ENCODE results near the gene CHGA. TPM values are rescaled to one million over a fixed set of nuclear protein-coding genes. Genes with fewer than 3 reads are reported as not detected.

Gene CHGA
- total and polyA plus RNA-seq, 2 of the 8 experiments (the other 6 are each of a cell fraction or from before 2014, with no cell fraction given): 17.5 to 28.2 TPM

DNA sequence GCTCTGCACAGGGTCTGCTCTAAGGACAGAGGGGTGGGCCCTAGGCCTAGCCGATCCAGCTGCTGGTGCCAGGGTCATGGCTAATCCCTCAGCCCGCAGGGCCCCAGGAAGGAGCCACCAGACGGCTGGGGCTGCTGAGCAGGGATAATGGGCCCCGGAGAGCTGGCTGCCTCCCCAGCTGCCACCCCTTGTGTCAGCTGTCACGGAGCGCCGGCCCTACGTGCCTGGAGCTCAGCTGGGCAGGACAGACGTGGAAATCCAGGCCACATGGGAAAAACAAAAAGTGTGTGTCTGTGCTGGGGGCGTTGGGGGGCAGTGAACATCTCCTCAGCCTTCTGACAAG is 36.2 kb downstream of the CHGA start:
- 92% methylated on average over 10 of the region's 10 CpGs; no CpG with 5 or more reads in 1 of the 2 experiments for WGBS, 2 experiments (ENCODE audit: extremely low coverage in 1 of 2, insufficient coverage in 1 of 2, insufficient read length in 1 of 2, insufficient replicate concordance in 2 of 2, low coverage in 1 of 2, low lambda C conversion rate in 2 of 2, missing lambda C conversion rate in 1 of 2)
- H3K36me3 ChIP-seq (ENCODE audit: control insufficient read depth in 2 of 4, insufficient read depth in 4 of 4, low read length in 3 of 4): peaks cover 2 to 16% (median 11%) of the 10 kb centered on the region in 4 experiments; a peak in 7 of 8 replicates
- H4K5ac ChIP-seq (ENCODE audit: insufficient read length, low read depth, low read length): no peak overlapping the region
- FAIRE-seq (no peak), DNase-seq (ENCODE audit: low read depth in 1 of 2, low spot score in 2 of 2) (no peak)
- H4K20me1 ChIP-seq (replicated peaks in 1 of 2; ENCODE audit: control insufficient read depth in 1 of 2, insufficient read depth in 2 of 2, low read length in 2 of 2): peaks cover 7 to 11% of the 10 kb centered on the region in 2 experiments
- H3K79me1 ChIP-seq (ENCODE audit: low read depth, low read length): 0 out of 2 replicates have a peak, but pooled peaks cover 2% of the 10 kb centered on the region
- ChIA-PET CTCF (ENCODE audit: partially characterized antibody) (interaction anchor here (1.0 to 1.4 kb wide), 5 partner anchors 10 to 181 kb away, joined by 3 read pairs; no protein-coding TSS in a partner anchor), POLR2A (ENCODE audit: partially characterized antibody) (no interaction called here)
- no peak overlapping the region for H2BK5ac ChIP-seq (ENCODE audit: low read depth, low read length)
- no peak overlapping the region for H3K27ac ChIP-seq (ENCODE audit: low read depth, low read length)
- no peak overlapping the region for H3K4me2 ChIP-seq (ENCODE audit: insufficient read depth in 1 of 2, low read depth in 2 of 2, low read length in 2 of 2)
- no peak overlapping the region for H3K4me3 ChIP-seq (ENCODE audit: extremely low read depth in 1 of 4, insufficient read depth in 2 of 4, low read depth in 3 of 4, low read length in 4 of 4)
- H3K9ac ChIP-seq (replicated peaks in 1 of 4; ENCODE audit: extremely low read depth in 1 of 4, low read depth in 3 of 4, low read length in 3 of 4): no peak overlapping the region
- no peak overlapping the region for H4K91ac ChIP-seq (replicated peaks; ENCODE audit: insufficient read length, low read length)
- no peak overlapping the region for H2BK120ac ChIP-seq (replicated peaks; ENCODE audit: low read depth, low read length)
- no peak overlapping the region for H3K4ac ChIP-seq (replicated peaks; ENCODE audit: insufficient read length, low read depth, low read length)
- H2BK20ac ChIP-seq (ENCODE audit: low read length): no peak overlapping the region
- no peak overlapping the region for H4K8ac ChIP-seq (ENCODE audit: extremely low read depth, insufficient read depth, low read length)
- H3K56ac ChIP-seq (replicated peaks; ENCODE audit: insufficient read length, low read depth, low read length): no peak overlapping the region
- no peak overlapping the region for H3K23ac ChIP-seq (ENCODE audit: insufficient read length)
- H2BK15ac ChIP-seq (ENCODE audit: low read length): no peak overlapping the region
- no peak overlapping the region for H2AFZ ChIP-seq (ENCODE audit: low read length)
- H3K27me3 ChIP-seq (replicated peaks in 1 of 4; ENCODE audit: control insufficient read depth in 3 of 4, extremely low read depth in 1 of 4, insufficient read depth in 3 of 4, low read length in 3 of 4): no peaks in the 10 kb centered on the region
- peaks cover 0 to 4% of the 10 kb centered on the region in 2 experiments; a peak in 1 of 4 replicates for H3K79me2 ChIP-seq (ENCODE audit: control insufficient read depth in 1 of 2, insufficient read depth in 2 of 2, low read length in 2 of 2)
- no peak for TF ChIP-seq BACH1 (IDR thresholded peaks at IDR 0.05; ENCODE audit: low read length)
- no peak for TF ChIP-seq PHF8 (conservative IDR thresholded peaks at IDR 0.05; ENCODE audit: low read depth, low read length)
- no peak for TF ChIP-seq TCF12 (IDR thresholded peaks at IDR 0.05; ENCODE audit: low read depth, low read length)
- TF ChIP-seq CBX8 (IDR thresholded peaks at IDR 0.05; ENCODE audit: borderline replicate concordance, low read depth, low read length): no peak
- TF ChIP-seq, protein P1, sequence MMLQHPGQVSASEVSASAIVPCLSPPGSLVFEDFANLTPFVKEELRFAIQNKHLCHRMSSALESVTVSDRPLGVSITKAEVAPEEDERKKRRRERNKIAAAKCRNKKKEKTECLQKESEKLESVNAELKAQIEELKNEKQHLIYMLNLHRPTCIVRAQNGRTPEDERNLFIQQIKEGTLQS (IDR thresholded peaks at IDR 0.05; ENCODE audit: insufficient read depth, low read depth, low read length): no peak
- TF ChIP-seq JUN (IDR thresholded peaks at IDR 0.05; ENCODE audit: low read depth, low read length): no peak
- TF ChIP-seq POLR2A (IDR thresholded peaks at IDR 0.05; ENCODE audit: control extremely low read depth in 1 of 2, low read depth in 2 of 2, low read length in 2 of 2): no peak
- no peak for TF ChIP-seq SIX5 (IDR thresholded peaks at IDR 0.05; ENCODE audit: low read depth, low read length)
- no peak for TF ChIP-seq SUZ12 (IDR thresholded peaks at IDR 0.05; ENCODE audit: low read length)
- H3K9me3 ChIP-seq (ENCODE audit: insufficient read depth in 2 of 2, low read depth in 1 of 2, low read length in 1 of 2): no peaks in the 10 kb centered on the region
- peaks cover 2 to 5% (median 4%) of the 10 kb centered on the region in 4 experiments; a peak in 3 of 7 replicates for H3K4me1 ChIP-seq (replicated peaks in 1 of 4; ENCODE audit: control insufficient read depth in 3 of 4, insufficient read depth in 4 of 4, low read length in 3 of 4)
- no peaks in the 10 kb centered on the region for H3K23me2 ChIP-seq (ENCODE audit: low read depth, low read length)
- no peak overlapping the region for H2AK5ac ChIP-seq (ENCODE audit: low read depth, low read length)
- H3K18ac ChIP-seq (ENCODE audit: extremely low read depth, low read length): no peak overlapping the region
- no peak overlapping the region for H3K14ac ChIP-seq (ENCODE audit: insufficient read length)
- no peak overlapping the region for H2BK12ac ChIP-seq (ENCODE audit: low read depth, low read length)

All from H1 (cell line).